Tibial artery (tissue), 4 donors: ENCODE results near the gene IGFN1.

Experiments
- DNase-seq, 2 donors: peaks; one replicate each; pipeline ENCODE4 v3.0.0-alpha.2; 2019
- H3K27ac ChIP-seq, 2 donors: fragments of 200-600 bp; sonication (generic) in 1 of 2; 1 replicate in 1 of 2; 2 replicates in 1 of 2; pipeline ENCODE4 v1.5.1; 2018 to 2019; ENCODE audit warnings: mild to moderate bottlenecking in 1 of 2
- H3K27me3 ChIP-seq, 2 donors: fragments of 200-600 bp; sonication (generic) in 1 of 2; one replicate each; pipeline versions ENCODE4 v1.5.1 to v1.6.0; 2016 to 2019
- H3K36me3 ChIP-seq, 3 donors: fragments of 200-600 bp; sonication (generic) in 2 of 3; one replicate each; pipeline ENCODE4 v1.5.1; 2016 to 2019; ENCODE audit warnings: mild to moderate bottlenecking in 2 of 3
- H3K4me1 ChIP-seq, 4 donors: fragments of 200-600 bp; sonication (generic) in 2 of 4; 1 replicate in 3 of 4; 2 replicates in 1 of 4; pipeline ENCODE4 v1.5.1; 2016 to 2019
- H3K4me3 ChIP-seq, 2 donors: fragments of 200-600 bp; sonication (generic) in 1 of 2; 1 replicate in 1 of 2; 2 replicates in 1 of 2; pipeline ENCODE4 v1.5.1; 2018 to 2019; ENCODE audit warnings: mild to moderate bottlenecking in 2 of 2
- H3K9me3 ChIP-seq, 3 donors: fragments of 200-600 bp; sonication (generic) in 1 of 3; one replicate each; pipeline ENCODE4 v1.5.1; 2016 to 2019
- intact Hi-C: fragments of 100-400 bp; cut with DNase I; formaldehyde crosslinking; loops from one replicate; pipeline ENCODE4 v1.15.0; 2023; ENCODE audit warnings: low total_unique reads
- TF ChIP-seq, protein P1 (sequence below), 2 experiments: fragments of 200-600 bp in 1 of 2; fragments of 450-650 bp in 1 of 2; IDR thresholded peaks; one replicate each; pipeline ENCODE4 v1.5.1; 2017 to 2019; ENCODE audit warnings: antibody characterized with exemption in 2 of 2, mild to moderate bottlenecking in 1 of 2, moderate library complexity in 1 of 2

The IGFN1 gene

DNA sequence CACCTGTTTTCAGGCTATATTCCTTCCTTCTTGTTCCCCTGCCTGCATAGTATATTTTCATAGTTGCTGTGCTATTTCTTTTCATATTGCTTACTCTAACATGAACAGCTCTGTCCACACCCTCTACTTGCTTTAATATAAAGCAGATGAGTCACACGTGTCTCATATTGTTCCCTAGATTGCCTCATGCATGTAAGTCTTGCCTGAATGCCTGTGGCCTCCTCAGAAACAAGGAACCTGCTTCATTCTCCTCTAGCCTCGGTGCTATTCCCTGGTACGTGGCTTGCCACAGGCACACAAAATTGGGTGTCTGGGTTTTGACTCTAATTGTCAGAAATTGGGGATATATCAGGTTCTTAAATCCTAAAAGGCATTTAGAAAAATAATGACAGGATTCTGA, 76.2 kb downstream of the IGFN1 start:
- DNase-seq = no peak
- TF ChIP-seq, protein P1, sequence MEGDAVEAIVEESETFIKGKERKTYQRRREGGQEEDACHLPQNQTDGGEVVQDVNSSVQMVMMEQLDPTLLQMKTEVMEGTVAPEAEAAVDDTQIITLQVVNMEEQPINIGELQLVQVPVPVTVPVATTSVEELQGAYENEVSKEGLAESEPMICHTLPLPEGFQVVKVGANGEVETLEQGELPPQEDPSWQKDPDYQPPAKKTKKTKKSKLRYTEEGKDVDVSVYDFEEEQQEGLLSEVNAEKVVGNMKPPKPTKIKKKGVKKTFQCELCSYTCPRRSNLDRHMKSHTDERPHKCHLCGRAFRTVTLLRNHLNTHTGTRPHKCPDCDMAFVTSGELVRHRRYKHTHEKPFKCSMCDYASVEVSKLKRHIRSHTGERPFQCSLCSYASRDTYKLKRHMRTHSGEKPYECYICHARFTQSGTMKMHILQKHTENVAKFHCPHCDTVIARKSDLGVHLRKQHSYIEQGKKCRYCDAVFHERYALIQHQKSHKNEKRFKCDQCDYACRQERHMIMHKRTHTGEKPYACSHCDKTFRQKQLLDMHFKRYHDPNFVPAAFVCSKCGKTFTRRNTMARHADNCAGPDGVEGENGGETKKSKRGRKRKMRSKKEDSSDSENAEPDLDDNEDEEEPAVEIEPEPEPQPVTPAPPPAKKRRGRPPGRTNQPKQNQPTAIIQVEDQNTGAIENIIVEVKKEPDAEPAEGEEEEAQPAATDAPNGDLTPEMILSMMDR (IDR thresholded peaks at IDR 0.05) = no peak

DNA sequence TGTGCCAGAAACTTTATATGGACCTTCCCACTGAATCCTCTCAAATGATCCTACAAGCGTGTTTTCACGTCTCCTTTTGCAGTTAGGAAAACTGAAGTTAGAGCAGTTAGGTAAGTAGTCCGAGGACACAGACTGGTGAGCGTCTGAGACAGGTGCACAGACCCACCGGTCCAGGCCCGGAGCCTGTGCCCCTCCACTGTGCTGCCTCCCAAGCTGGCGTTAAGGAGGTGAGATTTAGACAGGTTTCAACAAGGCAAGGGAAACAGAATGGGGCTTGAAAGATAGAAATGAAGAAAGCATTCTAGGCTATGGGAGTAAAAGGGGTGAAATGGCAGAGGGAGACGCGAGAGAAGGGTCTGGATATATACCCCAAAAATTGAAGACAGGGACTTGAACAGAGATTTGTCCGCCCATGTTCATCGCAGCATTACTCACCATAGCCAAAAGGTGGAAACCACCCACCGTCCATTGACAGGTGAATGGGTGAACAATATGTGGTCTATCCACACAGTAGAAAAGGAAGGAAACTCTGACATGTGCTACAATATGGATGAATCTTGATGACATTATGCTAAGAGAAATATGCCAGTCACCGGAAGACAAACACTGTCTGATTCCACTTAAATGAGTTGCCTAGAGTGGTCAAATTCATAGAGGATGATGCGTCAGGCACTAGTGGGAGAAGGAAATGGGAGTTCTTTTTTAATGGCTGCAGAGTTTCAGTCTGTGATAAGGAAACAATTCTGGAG, 77.0 kb downstream of the IGFN1 start:
- TF ChIP-seq, protein P1 (IDR thresholded peaks at IDR 0.05) = no peak

More for the DNA sequence above, 76.2 kb downstream of the IGFN1 start:
- intact Hi-C loops = no loop called here
- no peak overlapping the region for H3K27ac ChIP-seq
- no peaks in the 10 kb centered on the region for H3K36me3 ChIP-seq
- no peaks in the 10 kb centered on the region for H3K9me3 ChIP-seq
- peaks cover 0 to 48% of the 10 kb centered on the region in 2 donors for H3K27me3 ChIP-seq
- no peak overlapping the region for H3K4me3 ChIP-seq
- no peaks in the 10 kb centered on the region for H3K4me1 ChIP-seq

DNA sequence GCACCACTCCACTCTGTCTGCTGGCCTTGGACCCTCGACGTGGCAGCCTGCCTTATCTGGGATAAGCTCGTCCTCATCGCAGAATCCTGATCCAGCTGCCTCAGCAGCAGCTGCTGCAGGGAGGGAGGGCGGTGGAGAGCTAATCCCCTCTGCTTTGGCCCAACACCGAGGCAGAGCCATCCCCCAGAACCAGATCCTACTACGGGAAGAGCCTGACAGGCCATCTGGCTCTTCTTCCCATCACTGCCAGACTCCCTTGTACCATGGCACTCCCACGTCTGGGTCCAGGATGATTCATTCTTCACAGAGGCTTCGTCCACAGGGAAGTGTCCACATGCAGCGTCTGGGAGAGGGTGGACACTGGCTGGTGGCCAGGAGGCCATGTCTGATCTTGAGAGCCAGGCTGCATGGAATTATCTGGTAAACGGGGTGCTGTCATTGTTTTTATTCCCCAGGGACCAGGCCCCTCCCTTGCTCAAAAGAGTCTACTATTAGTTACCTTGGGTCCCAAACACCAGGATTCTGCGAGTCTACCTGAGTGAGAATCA, 78.1 kb downstream of the IGFN1 start:
- TF ChIP-seq, protein P1 (IDR thresholded peaks at IDR 0.05) = no peak
- Histone ChIP-seq H3K4me3 (no peak overlapping the region), H3K36me3 (no peaks in the 10 kb centered on the region), H3K9me3 (no peaks in the 10 kb centered on the region), H3K27me3 (peaks cover 0 to 34% of the 10 kb centered on the region in 2 donors), H3K27ac (no peak overlapping the region), H3K4me1 (no peaks in the 10 kb centered on the region)
- intact Hi-C loops = no loop called here
- no peak for DNase-seq

More for the DNA sequence above, 77.0 kb downstream of the IGFN1 start:
- Histone ChIP-seq H3K4me1 (no peaks in the 10 kb centered on the region), H3K27me3 (peaks cover 0 to 40% of the 10 kb centered on the region in 2 donors), H3K27ac (no peak overlapping the region), H3K36me3 (no peaks in the 10 kb centered on the region), H3K9me3 (no peaks in the 10 kb centered on the region), H3K4me3 (no peak overlapping the region)
- no peak for DNase-seq
- intact Hi-C loops = no loop called here

DNA sequence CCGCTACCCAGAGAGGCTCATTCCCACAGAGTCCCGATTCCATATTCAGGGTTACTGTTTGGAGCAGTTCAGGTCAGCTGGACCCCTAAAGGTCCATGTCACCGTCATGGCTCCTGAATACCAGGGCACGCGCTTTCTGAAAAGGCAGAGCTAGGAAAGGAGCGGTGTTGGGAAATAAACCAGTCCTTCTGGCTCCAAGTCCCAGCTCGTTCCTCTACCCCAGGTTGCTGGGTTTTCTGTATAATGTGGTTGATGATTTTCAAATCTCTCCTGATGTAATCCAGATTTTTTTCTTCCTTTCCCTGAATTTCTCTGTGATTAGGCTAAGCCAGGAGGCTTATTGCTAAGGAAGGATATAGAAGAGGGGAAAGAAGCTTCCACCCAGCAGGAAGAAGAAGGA, 78.7 kb downstream of the IGFN1 start:
- no peak for DNase-seq
- Histone ChIP-seq H3K9me3 (no peaks in the 10 kb centered on the region), H3K27ac (no peak overlapping the region), H3K4me1 (no peaks in the 10 kb centered on the region), H3K4me3 (no peak overlapping the region), H3K27me3 (peaks cover 0 to 29% of the 10 kb centered on the region in 2 donors), H3K36me3 (no peaks in the 10 kb centered on the region)
- intact Hi-C loops = no loop called here
- TF ChIP-seq, protein P1 (IDR thresholded peaks at IDR 0.05) = no peak

DNA sequence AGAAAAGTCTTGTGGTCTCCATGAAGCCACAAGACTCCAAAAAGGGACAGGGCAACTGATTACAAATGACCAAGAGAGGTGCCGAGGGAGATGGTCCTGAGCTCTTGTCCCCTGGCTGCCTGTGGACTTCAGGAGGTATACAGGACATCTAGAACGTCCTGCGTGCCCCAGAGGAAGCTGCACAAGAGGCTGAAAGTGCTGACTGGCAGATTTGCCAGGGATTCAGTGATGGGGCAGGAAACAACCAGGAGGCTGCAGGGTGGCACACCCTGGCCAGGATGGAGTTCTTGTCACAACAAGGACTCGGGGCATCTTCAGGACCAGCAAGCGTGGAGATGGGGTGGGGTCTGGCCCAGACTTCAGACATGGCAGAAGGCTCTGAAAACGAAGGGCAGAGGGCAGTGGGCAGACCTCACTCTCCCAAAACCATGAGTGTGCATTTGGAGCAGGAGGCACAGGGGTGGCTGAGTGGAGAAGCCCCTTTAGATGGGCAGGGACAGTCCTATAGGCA, 79.3 kb downstream of the IGFN1 start:
- peaks cover 0 to 29% of the 10 kb centered on the region in 2 donors for H3K27me3 ChIP-seq
- TF ChIP-seq, protein P1 (IDR thresholded peaks at IDR 0.05) = no peak
- H3K4me3 ChIP-seq = no peak overlapping the region
- H3K4me1 ChIP-seq = no peaks in the 10 kb centered on the region
- H3K27ac ChIP-seq = no peak overlapping the region
- intact Hi-C loops = loop anchor here (10.0 kb wide), 1 partner anchor 575 kb away; no protein-coding TSS in a partner anchor
- DNase-seq = no peak
- H3K9me3 ChIP-seq = no peaks in the 10 kb centered on the region
- no peaks in the 10 kb centered on the region for H3K36me3 ChIP-seq
